Activated B cell treated with CpG ODN at 0.5 μM for 24 hours (primary cell): Measurements from ENCODE around the gene OR13C5. TPM values are rescaled to one million over a fixed set of nuclear protein-coding genes. Genes with fewer than 3 reads are reported as not detected.
"Not testable (repeated sequence)": the region's sequence is repeated elsewhere in the genome, so short reads cannot be mapped to it uniquely, and the experiment has no call there.

ENCODE experiments used
- ATAC-seq: fragments of 200-7000 bp; cut with Tn5 transposase; one replicate; pipeline ENCODE4 v1.10.0; 2021; ENCODE audit warnings: low read depth, mild to moderate bottlenecking, moderate library complexity
- CTCF ChIA-PET: fragments of 350-600 bp; sonication (Branson Sonifier 250); formaldehyde crosslinking; loops from one replicate; lab custom pipeline; 2021; ENCODE audit warnings: antibody characterized with exemption; lab: Charles Lee
- POLR2A ChIA-PET: fragments of 350-600 bp; sonication (Branson Sonifier 250); formaldehyde crosslinking; loops from one replicate; lab custom pipeline; 2021; ENCODE audit warnings: antibody characterized with exemption; lab: Charles Lee
- DNase-seq: peaks from one replicate; pipeline ENCODE4 v3.0.0; 2022
- H3K27ac Mint-ChIP-seq: one replicate; pipeline ENCODE4 v1.8.0; 2020; ENCODE audit warnings: mixed read lengths
- H3K27me3 Mint-ChIP-seq: one replicate; pipeline ENCODE4 v1.8.0; 2021; ENCODE audit warnings: mixed read lengths
- H3K36me3 Mint-ChIP-seq: one replicate; pipeline ENCODE4 v1.8.0; 2021; ENCODE audit warnings: low read depth, mixed read lengths
- H3K4me1 Mint-ChIP-seq: one replicate; pipeline ENCODE4 v1.8.0; 2021; ENCODE audit warnings: mixed read lengths
- H3K4me3 Mint-ChIP-seq: one replicate; pipeline ENCODE4 v1.8.0; 2020; ENCODE audit warnings: mild to moderate bottlenecking, mixed read lengths
- H3K9me3 Mint-ChIP-seq: one replicate; pipeline ENCODE4 v1.8.0; 2020; ENCODE audit warnings: mixed read lengths
- CTCF ChIP-seq: fragments of 200-600 bp; IDR thresholded peaks from one replicate; pipeline ENCODE4 v1.8.0; 2022; ENCODE audit warnings: antibody characterized with exemption, mild to moderate bottlenecking
- intact Hi-C: fragments of 100-400 bp; cut with micrococcal nuclease; formaldehyde crosslinking; loops from one replicate; pipeline ENCODE4 v1.15.1; 2024
- total RNA-seq: library from RNA; stranded (reverse); gene quantifications from 2 replicates; pipeline ENCODE4 v1.2.3, GENCODE V29; 2022

Gene OR13C5
- total RNA-seq, 1 donor from 2014 or later: not detected

DNA sequence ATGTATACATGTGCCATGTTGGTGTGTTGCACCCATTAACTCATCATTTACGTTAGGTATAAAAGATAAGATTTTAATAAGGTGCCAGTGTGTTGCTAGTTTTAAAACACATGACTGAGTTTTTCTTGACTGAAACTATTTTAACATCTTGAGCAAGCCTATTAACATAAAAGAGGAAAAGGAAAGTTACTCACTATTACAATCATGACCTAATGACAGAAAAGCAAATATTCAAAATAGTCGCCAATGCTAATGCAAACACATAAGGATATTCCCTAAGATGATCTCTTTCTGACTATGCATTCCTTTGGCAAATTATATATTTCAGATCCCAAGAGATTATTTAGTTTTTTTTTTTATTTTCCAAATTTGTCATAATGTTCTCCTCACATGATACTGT is 12.0 kb upstream of the OR13C5 start:
- ChIA-PET CTCF (no interaction called here), POLR2A (no interaction called here)
- intact Hi-C loops: no loop called here
- ATAC-seq: no peak
- Mint-ChIP-seq H3K4me3 (no peak overlapping the region), H3K4me1 (no peaks in the 10 kb centered on the region), H3K9me3 (no peaks in the 10 kb centered on the region), H3K27ac (no peak overlapping the region), H3K27me3 (no peaks in the 10 kb centered on the region), H3K36me3 (no peaks in the 10 kb centered on the region)
- TF ChIP-seq CTCF: no peak
- no peak for DNase-seq

DNA sequence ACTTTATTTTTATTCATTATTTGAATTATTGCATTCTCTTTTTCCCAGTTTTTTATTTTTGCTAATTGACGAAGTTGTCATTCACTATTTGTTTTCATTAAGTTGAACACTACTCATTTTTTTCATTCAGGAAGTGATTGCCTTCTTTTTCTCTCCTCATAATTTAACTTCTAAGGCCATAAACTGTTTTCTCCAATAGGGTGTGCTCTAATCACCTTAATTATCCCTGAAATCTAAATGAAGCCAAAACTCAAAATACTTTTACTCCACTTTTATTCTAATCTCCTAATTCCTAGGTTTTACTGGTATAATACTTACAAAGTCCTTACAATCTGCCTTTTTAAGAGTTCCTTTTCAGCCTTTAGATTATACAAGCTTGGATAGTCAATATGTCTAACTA is 9.1 kb upstream of the OR13C5 start:
- DNase-seq (no peak), ATAC-seq (no peak)
- Mint-ChIP-seq H3K36me3 (no peaks in the 10 kb centered on the region), H3K4me1 (no peaks in the 10 kb centered on the region), H3K9me3 (no peaks in the 10 kb centered on the region), H3K4me3 (no peak overlapping the region), H3K27ac (no peak overlapping the region), H3K27me3 (no peaks in the 10 kb centered on the region)
- TF ChIP-seq CTCF: no peak
- POLR2A ChIA-PET: no interaction called here
- intact Hi-C loops: no loop called here
- CTCF ChIA-PET: no interaction called here

DNA sequence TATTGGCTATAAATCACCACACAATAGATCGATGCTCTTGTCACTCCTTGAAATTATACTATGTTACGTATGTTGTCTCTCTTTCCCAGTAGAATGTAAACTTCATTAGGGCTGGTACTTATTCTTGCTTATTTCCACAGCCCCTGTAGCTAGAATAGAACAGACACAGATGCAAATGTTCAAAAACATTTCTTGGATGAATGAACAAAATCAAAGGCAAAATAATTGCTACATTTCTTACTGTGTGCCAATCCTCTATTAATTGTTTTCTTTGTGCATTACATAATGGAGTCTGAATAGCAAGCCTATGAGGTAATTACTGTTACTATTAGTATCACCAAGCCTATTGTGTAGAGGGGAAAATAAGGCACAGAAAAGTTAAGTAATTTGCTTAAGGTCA is 6.9 kb upstream of the OR13C5 start:
- Mint-ChIP-seq H3K36me3 (no peaks in the 10 kb centered on the region), H3K27ac (no peak overlapping the region), H3K27me3 (no peaks in the 10 kb centered on the region), H3K4me1 (no peaks in the 10 kb centered on the region), H3K9me3 (no peaks in the 10 kb centered on the region), H3K4me3 (no peak overlapping the region)
- ChIA-PET CTCF (no interaction called here), POLR2A (no interaction called here)
- no peak for DNase-seq
- intact Hi-C loops: no loop called here
- TF ChIP-seq CTCF: no peak
- ATAC-seq: no peak

DNA sequence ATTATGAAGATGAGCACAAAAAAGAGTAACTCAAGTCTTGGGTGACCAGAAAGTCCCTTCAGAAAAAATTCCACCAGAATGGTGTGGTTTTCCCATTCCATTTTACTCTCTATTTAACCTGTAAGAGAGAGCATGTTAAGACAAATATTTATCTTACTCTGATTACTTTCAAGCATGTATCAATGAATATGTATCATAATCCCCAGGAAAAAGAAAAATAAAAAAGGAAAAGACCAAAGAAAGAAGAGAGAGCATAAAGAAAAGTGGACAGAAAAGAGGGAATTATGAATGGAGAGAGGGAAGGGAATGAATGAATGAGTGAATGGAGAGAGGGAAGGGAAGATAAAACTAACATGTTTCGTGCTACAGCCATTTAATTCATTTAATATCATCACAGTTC is 6.3 kb upstream of the OR13C5 start, which contains the start of gene OR13C2:
Gene OR13C2, minus strand, starts transcription at position 101 of the 400 bp plus-strand sequence. Its CDS starts 0 bp downstream, at position 101.
- POLR2A ChIA-PET, H3K4me1 Mint-ChIP-seq, H3K27me3 Mint-ChIP-seq, DNase-seq, H3K9me3 Mint-ChIP-seq, CTCF ChIA-PET, intact Hi-C loops, H3K36me3 Mint-ChIP-seq, H3K27ac Mint-ChIP-seq, H3K4me3 Mint-ChIP-seq, ATAC-seq: not testable (repeated sequence)

DNA sequence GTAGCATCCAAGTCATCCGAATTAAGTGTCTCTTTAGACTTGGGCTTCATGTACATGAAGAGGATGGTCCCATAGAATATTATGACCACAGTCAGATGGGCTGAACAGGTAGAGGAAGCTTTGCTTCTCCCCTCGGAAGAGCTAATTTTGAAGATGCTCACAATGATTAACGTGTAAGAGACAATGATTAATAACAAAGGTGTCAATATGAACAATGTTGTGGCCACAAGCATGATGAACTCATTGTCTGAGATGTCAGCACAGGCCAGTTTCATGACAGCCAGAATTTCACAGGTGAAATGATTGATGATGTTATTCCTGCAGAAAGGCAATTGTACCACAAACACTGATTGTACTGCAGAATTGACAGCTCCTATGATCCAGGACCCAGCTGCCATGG is 5.6 kb upstream of the OR13C5 start:
- ChIA-PET POLR2A (no interaction called here), CTCF (no interaction called here)
- no peak overlapping the region for H3K27ac Mint-ChIP-seq
- no peaks in the 10 kb centered on the region for H3K36me3 Mint-ChIP-seq
- DNase-seq: no peak
- H3K9me3 Mint-ChIP-seq: no peaks in the 10 kb centered on the region
- no peaks in the 10 kb centered on the region for H3K4me1 Mint-ChIP-seq
- H3K27me3 Mint-ChIP-seq: no peaks in the 10 kb centered on the region
- no peak for TF ChIP-seq CTCF
- H3K4me3 Mint-ChIP-seq: no peak overlapping the region
- no peak for ATAC-seq
- intact Hi-C loops: no loop called here

DNA sequence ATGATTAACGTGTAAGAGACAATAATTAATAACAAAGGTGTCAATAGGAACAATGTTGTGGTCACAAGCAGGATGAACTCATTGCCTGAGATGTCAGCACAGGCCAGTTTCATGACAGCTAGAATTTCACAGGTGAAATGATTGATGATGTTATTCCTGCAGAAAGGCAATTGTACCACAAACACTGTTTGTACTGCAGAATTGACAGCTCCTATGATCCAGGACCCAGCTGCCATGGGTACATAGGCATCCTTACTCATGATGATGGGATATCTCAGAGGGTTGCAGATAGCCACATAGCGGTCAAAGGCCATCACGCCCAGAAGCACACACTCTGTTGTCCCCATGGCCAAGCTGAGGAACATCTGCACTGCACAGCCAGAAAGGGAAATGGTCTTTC is 464 bp downstream of the OR13C5 start:
- H3K9me3 Mint-ChIP-seq, H3K4me3 Mint-ChIP-seq, ATAC-seq, H3K36me3 Mint-ChIP-seq, DNase-seq, H3K4me1 Mint-ChIP-seq, intact Hi-C loops, POLR2A ChIA-PET, CTCF ChIA-PET, H3K27ac Mint-ChIP-seq, H3K27me3 Mint-ChIP-seq: not testable (repeated sequence)
